ENCODE measurements around the gene ZNF101. TPM values are rescaled to one million over a fixed set of nuclear protein-coding genes. Genes with fewer than 3 reads are reported as not detected.

Gene ZNF101
- total RNA-seq, 1 donor from 2014 or later = 29.5 TPM

- H3K9me3 ChIP-seq (ENCODE audit: low read depth) = no peaks in the 10 kb centered on the region
- no peaks in the 10 kb centered on the region for H3K9me3 Mint-ChIP-seq
- peaks cover 26% of the 10 kb centered on the region for H3K4me1 Mint-ChIP-seq
- H3F3A ChIP-seq (ENCODE audit: low read depth) = peaks cover 11% of the 10 kb centered on the region
- no peak overlapping the region for H3K4me2 ChIP-seq
- H3K4me3 ChIP-seq = no peak overlapping the region
- no peak overlapping the region for H3K9ac ChIP-seq
- H2AFZ ChIP-seq (replicated peaks) = no peak overlapping the region
- no peak overlapping the region for H3K27ac Mint-ChIP-seq
- peaks cover 8% of the 10 kb centered on the region for H3K27me3 Mint-ChIP-seq (ENCODE audit: insufficient read depth, low read depth)
- TF ChIP-seq EZH2phosphoT487 (IDR thresholded peaks at IDR 0.05) (no peak), EZH2 (IDR thresholded peaks at IDR 0.05) (no peak), CTCF (IDR thresholded peaks at IDR 0.05) (no peak)
- no peaks in the 10 kb centered on the region for H3K27me3 ChIP-seq
- no peak for DNase-seq (ENCODE audit: low spot score)
- no peak overlapping the region for H3K4me3 Mint-ChIP-seq
- peaks cover 26% of the 10 kb centered on the region for H3K79me2 ChIP-seq (ENCODE audit: low read depth)
- H3K36me3 ChIP-seq = no peaks in the 10 kb centered on the region
- H3K4me1 ChIP-seq = peaks cover 7% of the 10 kb centered on the region
- no peak overlapping the region for H3K27ac ChIP-seq
- H3K36me3 Mint-ChIP-seq = peaks cover 15% of the 10 kb centered on the region
- peaks cover 27% of the 10 kb centered on the region for H4K20me1 ChIP-seq (ENCODE audit: low read depth)
Observed at GRCh38 chr19:19623383-19623782, 45.3 kb upstream of the ZNF101 start.

- Histone ChIP-seq H3K4me1 (peaks cover 7% of the 10 kb centered on the region), H4K20me1 (ENCODE audit: low read depth) (peaks cover 27% of the 10 kb centered on the region), H3K9ac (no peak overlapping the region), H3F3A (ENCODE audit: low read depth) (peaks cover 14% of the 10 kb centered on the region), H3K27me3 (no peaks in the 10 kb centered on the region), H3K36me3 (no peaks in the 10 kb centered on the region), H3K9me3 (ENCODE audit: low read depth) (no peaks in the 10 kb centered on the region), H3K4me3 (no peak overlapping the region), H2AFZ (replicated peaks) (no peak overlapping the region), H3K27ac (no peak overlapping the region), H3K4me2 (no peak overlapping the region), H3K79me2 (ENCODE audit: low read depth) (peaks cover 26% of the 10 kb centered on the region)
- Mint-ChIP-seq H3K9me3 (no peaks in the 10 kb centered on the region), H3K27ac (no peak overlapping the region), H3K4me1 (peaks cover 23% of the 10 kb centered on the region), H3K36me3 (peaks cover 15% of the 10 kb centered on the region), H3K4me3 (no peak overlapping the region), H3K27me3 (ENCODE audit: insufficient read depth, low read depth) (peaks cover 8% of the 10 kb centered on the region)
- no peak for DNase-seq (ENCODE audit: low spot score)
- TF ChIP-seq CTCF (IDR thresholded peaks at IDR 0.05) (no peak), EZH2phosphoT487 (IDR thresholded peaks at IDR 0.05) (no peak), EZH2 (IDR thresholded peaks at IDR 0.05) (no peak)
Observed at GRCh38 chr19:19624032-19624570, 44.5 kb upstream of the ZNF101 start.

- DNase-seq (ENCODE audit: low spot score) = peak; percentile 14
- peaks cover 7% of the 10 kb centered on the region for H3K4me1 ChIP-seq
- H2AFZ ChIP-seq (replicated peaks) = no peak overlapping the region
- H3K4me3 ChIP-seq = peak overlapping the region; percentile 79
- H4K20me1 ChIP-seq (ENCODE audit: low read depth) = peaks cover 27% of the 10 kb centered on the region
- H3K4me2 ChIP-seq = peak overlapping the region; percentile 70
- H3K27me3 ChIP-seq = no peaks in the 10 kb centered on the region
- H3K4me1 Mint-ChIP-seq = peaks cover 15% of the 10 kb centered on the region
- peak overlapping the region; percentile 89 for H3K4me3 Mint-ChIP-seq
- no peaks in the 10 kb centered on the region for H3K9me3 ChIP-seq (ENCODE audit: low read depth)
- TF ChIP-seq EZH2 (IDR thresholded peaks at IDR 0.05) (no peak), CTCF (IDR thresholded peaks at IDR 0.05) (no peak), EZH2phosphoT487 (IDR thresholded peaks at IDR 0.05) (no peak)
- no peak overlapping the region for H3K9ac ChIP-seq
- H3F3A ChIP-seq (ENCODE audit: low read depth) = peaks cover 3% of the 10 kb centered on the region
- H3K79me2 ChIP-seq (ENCODE audit: low read depth) = peaks cover 26% of the 10 kb centered on the region
- no peaks in the 10 kb centered on the region for H3K9me3 Mint-ChIP-seq
- H3K27ac Mint-ChIP-seq = no peak overlapping the region
- peaks cover 14% of the 10 kb centered on the region for H3K36me3 Mint-ChIP-seq
- peaks cover 8% of the 10 kb centered on the region for H3K27me3 Mint-ChIP-seq (ENCODE audit: insufficient read depth, low read depth)
- no peak overlapping the region for H3K27ac ChIP-seq
- no peaks in the 10 kb centered on the region for H3K36me3 ChIP-seq
Observed at GRCh38 chr19:19626516-19627472, 41.8 kb upstream of the ZNF101 start.

All from neural progenitor cell (in vitro differentiated cells).